CD4-positive, CD25-positive, alpha-beta regulatory T cell (primary cell): ENCODE results near the gene ITGB5. TPM values are rescaled to one million over a fixed set of nuclear protein-coding genes. Genes with fewer than 3 reads are reported as not detected.
"Not testable (repeated sequence)": the region's sequence is repeated elsewhere in the genome, so short reads cannot be mapped to it uniquely, and the experiment has no call there.

ENCODE experiments used
- ATAC-seq, 2 donors: fragments of 150-1000 bp; cut with Tn5 transposase; one replicate each; pipeline ENCODE4 v1.10.0; 2021; ENCODE audit warnings: low read depth in 2 of 2, moderate number of reproducible peaks in 2 of 2, moderate library complexity in 1 of 2
- DNase-seq, 3 donors: peaks; one replicate each; pipeline versions ENCODE4 v3.0.0 to v3.0.0-alpha.2; 2012 to 2022; ENCODE audit warnings: mixed read lengths in 1 of 3
- H3K27ac ChIP-seq: one replicate; pipeline ENCODE4 v1.7.0; 2013; ENCODE audit warnings: mild to moderate bottlenecking, low read length; ENCODE audit not compliant: insufficient read depth, poor library complexity, severe bottlenecking
- H3K27me3 ChIP-seq: one replicate; pipeline ENCODE4 v1.7.0; 2013; ENCODE audit warnings: low read length; ENCODE audit not compliant: control insufficient read depth, insufficient read depth
- H3K36me3 ChIP-seq: one replicate; pipeline ENCODE4 v1.7.0; 2013; ENCODE audit warnings: mild to moderate bottlenecking, low read length, moderate library complexity; ENCODE audit not compliant: control insufficient read depth, insufficient read depth
- H3K4me1 ChIP-seq: 2 replicates; pipeline ENCODE4 v1.7.0; 2013; ENCODE audit warnings: mild to moderate bottlenecking, low read length; ENCODE audit not compliant: insufficient read depth, control insufficient read depth, poor library complexity, severe bottlenecking
- H3K4me3 ChIP-seq: one replicate; pipeline ENCODE4 v1.7.0; 2013; ENCODE audit warnings: low read depth, mild to moderate bottlenecking, low read length, moderate library complexity
- H3K9me3 ChIP-seq, 2 experiments: 1 replicate in 1 of 2; 2 replicates in 1 of 2; pipeline ENCODE4 v1.7.0; 2013; ENCODE audit warnings: low read length in 2 of 2, mild to moderate bottlenecking in 1 of 2, moderate library complexity in 1 of 2; ENCODE audit not compliant: control insufficient read depth in 2 of 2
- H3K27ac Mint-ChIP-seq, 3 donors: one replicate each; pipeline ENCODE4 v1.8.0; 2020 to 2022; ENCODE audit warnings: mild to moderate bottlenecking in 3 of 3, mixed read lengths in 3 of 3, moderate library complexity in 2 of 3
- H3K27me3 Mint-ChIP-seq: one replicate; pipeline ENCODE4 v1.8.0; 2022; ENCODE audit warnings: mild to moderate bottlenecking, mixed read lengths
- H3K36me3 Mint-ChIP-seq: one replicate; pipeline ENCODE4 v1.8.0; 2020; ENCODE audit warnings: mixed read lengths
- H3K4me1 Mint-ChIP-seq, 4 donors: one replicate each; pipeline ENCODE4 v1.8.0; 2020 to 2022; ENCODE audit warnings: mixed read lengths in 4 of 4, mild to moderate bottlenecking in 1 of 4
- H3K4me3 Mint-ChIP-seq, 4 donors: one replicate each; pipeline ENCODE4 v1.8.0; 2020 to 2022; ENCODE audit warnings: mild to moderate bottlenecking in 4 of 4, mixed read lengths in 4 of 4, moderate library complexity in 3 of 4
- H3K9me3 Mint-ChIP-seq, 7 donors: one replicate each; pipeline ENCODE4 v1.8.0; 2020 to 2022; ENCODE audit warnings: mixed read lengths in 7 of 7, mild to moderate bottlenecking in 3 of 7, moderate library complexity in 2 of 7
- polyA plus RNA-seq, 4 donors: library from polyadenylated mRNA; unstranded; fragments of 300-500 nt; fragmentation: Illumina TruSeq; gene quantifications; one replicate each; pipeline ENCODE4 v1.2.3, GENCODE V29; 2021
- total RNA-seq: library from RNA; stranded (reverse); gene quantifications from one replicate; pipeline ENCODE4 v1.2.3, GENCODE V29; 2022

Gene ITGB5
- total and polyA plus RNA-seq, 5 donors from 2014 or later: 0.15 to 4.5 (median 0.20) TPM; not detected in 1

GRCh38 chr3:124785973-124786372 is 101.2 kb downstream of the ITGB5 start:
- peaks cover 0 to under 1% (median 0%) of the 10 kb centered on the region in 4 donors for H3K4me1 Mint-ChIP-seq
- ATAC-seq (no peak), DNase-seq (no peak)
- H3K4me3 Mint-ChIP-seq: no peak overlapping the region
- no peaks in the 10 kb centered on the region for H3K27me3 Mint-ChIP-seq
- no peaks in the 10 kb centered on the region for H3K36me3 ChIP-seq
- H3K4me1 ChIP-seq: no peaks in the 10 kb centered on the region
- no peaks in the 10 kb centered on the region for H3K27me3 ChIP-seq
- H3K27ac ChIP-seq: no peak overlapping the region
- H3K9me3 ChIP-seq: no peaks in the 10 kb centered on the region
- no peaks in the 10 kb centered on the region for H3K9me3 Mint-ChIP-seq
- H3K4me3 ChIP-seq: no peak overlapping the region
- no peak overlapping the region for H3K27ac Mint-ChIP-seq
- H3K36me3 Mint-ChIP-seq: no peaks in the 10 kb centered on the region

- H3K4me3 Mint-ChIP-seq: no peak overlapping the region
- H3K36me3 Mint-ChIP-seq: no peaks in the 10 kb centered on the region
- no peaks in the 10 kb centered on the region for H3K36me3 ChIP-seq
- H3K9me3 Mint-ChIP-seq: no peaks in the 10 kb centered on the region
- H3K4me3 ChIP-seq: no peak overlapping the region
- no peaks in the 10 kb centered on the region for H3K9me3 ChIP-seq
- no peaks in the 10 kb centered on the region for H3K4me1 ChIP-seq
- no peaks in the 10 kb centered on the region for H3K27me3 Mint-ChIP-seq
- no peak overlapping the region for H3K27ac Mint-ChIP-seq
- H3K27ac ChIP-seq: no peak overlapping the region
- DNase-seq: no peak
- no peak for ATAC-seq
- peaks cover 0 to 6% (median 2%) of the 10 kb centered on the region in 4 donors for H3K4me1 Mint-ChIP-seq
- no peaks in the 10 kb centered on the region for H3K27me3 ChIP-seq
Observed at GRCh38 chr3:124784686-124785382, 102.3 kb downstream of the ITGB5 start.

- no peaks in the 10 kb centered on the region for H3K4me1 ChIP-seq
- Mint-ChIP-seq H3K4me1 (peaks cover 0 to 6% (median 2%) of the 10 kb centered on the region in 4 donors), H3K27me3 (no peaks in the 10 kb centered on the region), H3K36me3 (no peaks in the 10 kb centered on the region), H3K9me3 (no peaks in the 10 kb centered on the region), H3K27ac (no peak overlapping the region), H3K4me3 (no peak overlapping the region)
- no peaks in the 10 kb centered on the region for H3K27me3 ChIP-seq
- no peak overlapping the region for H3K4me3 ChIP-seq
- ATAC-seq (no peak), DNase-seq (no peak)
- no peaks in the 10 kb centered on the region for H3K9me3 ChIP-seq
- H3K36me3 ChIP-seq: no peaks in the 10 kb centered on the region
- H3K27ac ChIP-seq: no peak overlapping the region
Observed at GRCh38 chr3:124783696-124784095, 103.5 kb downstream of the ITGB5 start.

- not testable (repeated sequence) for H3K4me1 Mint-ChIP-seq, H3K36me3 ChIP-seq, H3K9me3 ChIP-seq, H3K4me3 Mint-ChIP-seq, ATAC-seq, H3K4me1 ChIP-seq, H3K27ac ChIP-seq, H3K27ac Mint-ChIP-seq, DNase-seq, H3K4me3 ChIP-seq, H3K9me3 Mint-ChIP-seq, H3K27me3 Mint-ChIP-seq, H3K36me3 Mint-ChIP-seq, H3K27me3 ChIP-seq
Observed at GRCh38 chr3:124782377-124782712, 104.8 kb downstream of the ITGB5 start.

- Histone ChIP-seq H3K36me3 (no peaks in the 10 kb centered on the region), H3K4me1 (no peaks in the 10 kb centered on the region), H3K27ac (no peak overlapping the region), H3K4me3 (no peak overlapping the region), H3K9me3 (no peaks in the 10 kb centered on the region), H3K27me3 (no peaks in the 10 kb centered on the region)
- no peak overlapping the region for H3K4me3 Mint-ChIP-seq
- H3K27ac Mint-ChIP-seq: peak overlapping the region in 2 of 3 donors; percentile 38 to 53
- DNase-seq: no peak
- H3K36me3 Mint-ChIP-seq: no peaks in the 10 kb centered on the region
- H3K9me3 Mint-ChIP-seq: no peaks in the 10 kb centered on the region
- peaks cover 0 to 6% (median 2%) of the 10 kb centered on the region in 4 donors for H3K4me1 Mint-ChIP-seq
- no peak for ATAC-seq
- no peaks in the 10 kb centered on the region for H3K27me3 Mint-ChIP-seq
Observed at GRCh38 chr3:124781476-124782376, 105.4 kb downstream of the ITGB5 start.

- no peak overlapping the region for H3K4me3 Mint-ChIP-seq
- Histone ChIP-seq H3K27ac (no peak overlapping the region), H3K27me3 (no peaks in the 10 kb centered on the region), H3K4me1 (no peaks in the 10 kb centered on the region), H3K36me3 (no peaks in the 10 kb centered on the region), H3K4me3 (no peak overlapping the region), H3K9me3 (no peaks in the 10 kb centered on the region)
- H3K27ac Mint-ChIP-seq: no peak overlapping the region
- peaks cover 0 to 6% (median 2%) of the 10 kb centered on the region in 4 donors for H3K4me1 Mint-ChIP-seq
- H3K9me3 Mint-ChIP-seq: no peaks in the 10 kb centered on the region
- no peaks in the 10 kb centered on the region for H3K36me3 Mint-ChIP-seq
- ATAC-seq (no peak), DNase-seq (no peak)
- H3K27me3 Mint-ChIP-seq: peaks cover 4% of the 10 kb centered on the region
Observed at GRCh38 chr3:124780761-124781475, 106.2 kb downstream of the ITGB5 start.

- no peaks in the 10 kb centered on the region for H3K4me1 ChIP-seq
- no peak overlapping the region for H3K27ac ChIP-seq
- peaks cover 4% of the 10 kb centered on the region for H3K27me3 Mint-ChIP-seq
- H3K9me3 ChIP-seq: no peaks in the 10 kb centered on the region
- no peaks in the 10 kb centered on the region for H3K27me3 ChIP-seq
- no peak overlapping the region for H3K4me3 ChIP-seq
- ATAC-seq (no peak), DNase-seq (no peak)
- H3K4me1 Mint-ChIP-seq: peaks cover 0 to 6% (median 2%) of the 10 kb centered on the region in 4 donors
- no peaks in the 10 kb centered on the region for H3K36me3 ChIP-seq
- H3K9me3 Mint-ChIP-seq: no peaks in the 10 kb centered on the region
- no peaks in the 10 kb centered on the region for H3K36me3 Mint-ChIP-seq
- H3K27ac Mint-ChIP-seq: no peak overlapping the region
- H3K4me3 Mint-ChIP-seq: no peak overlapping the region
Observed at GRCh38 chr3:124780356-124780755, 106.8 kb downstream of the ITGB5 start.
